ENCODE results near the gene FAM107B.

Gene FAM107B

GRCh38 chr10:14533295-14533694 lies 241.4 kb downstream of the FAM107B start:
- TF ChIP-seq CTCF (IDR thresholded peaks at IDR 0.05; ENCODE audit: low read length, missing control alignments) = no peak
- H3K4me3 ChIP-seq (replicated peaks; ENCODE audit: low read depth, low read length) = no peak overlapping the region
- no peak for DNase-seq (ENCODE audit: low read depth)

GRCh38 chr10:14532473-14533251 lies 242.0 kb downstream of the FAM107B start:
- TF ChIP-seq CTCF (IDR thresholded peaks at IDR 0.05; ENCODE audit: low read length, missing control alignments) = no peak
- H3K4me3 ChIP-seq (replicated peaks; ENCODE audit: low read depth, low read length) = no peak overlapping the region
- DNase-seq (ENCODE audit: low read depth) = no peak

GRCh38 chr10:14531974-14532373 lies 242.7 kb downstream of the FAM107B start:
- no peak for DNase-seq (ENCODE audit: low read depth)
- TF ChIP-seq CTCF (IDR thresholded peaks at IDR 0.05; ENCODE audit: low read length, missing control alignments) = no peak
- H3K4me3 ChIP-seq (replicated peaks; ENCODE audit: low read depth, low read length) = no peak overlapping the region

- no peak overlapping the region for H3K4me3 ChIP-seq (replicated peaks; ENCODE audit: low read depth, low read length)
- no peak for DNase-seq (ENCODE audit: low read depth)
- TF ChIP-seq CTCF (IDR thresholded peaks at IDR 0.05; ENCODE audit: low read length, missing control alignments) = no peak
Observed at GRCh38 chr10:14530465-14530864, 244.2 kb downstream of the FAM107B start.

- no peak overlapping the region for H3K4me3 ChIP-seq (replicated peaks; ENCODE audit: low read depth, low read length)
- DNase-seq (ENCODE audit: low read depth) = no peak
- no peak for TF ChIP-seq CTCF (IDR thresholded peaks at IDR 0.05; ENCODE audit: low read length, missing control alignments)
Observed at GRCh38 chr10:14529351-14529750, 245.3 kb downstream of the FAM107B start.

GRCh38 chr10:14528450-14528849 lies 246.2 kb downstream of the FAM107B start:
- DNase-seq (ENCODE audit: low read depth) = no peak
- no peak for TF ChIP-seq CTCF (IDR thresholded peaks at IDR 0.05; ENCODE audit: low read length, missing control alignments)
- H3K4me3 ChIP-seq (replicated peaks; ENCODE audit: low read depth, low read length) = no peak overlapping the region

- no peak for TF ChIP-seq CTCF (IDR thresholded peaks at IDR 0.05; ENCODE audit: low read length, missing control alignments)
- no peak overlapping the region for H3K4me3 ChIP-seq (replicated peaks; ENCODE audit: low read depth, low read length)
- DNase-seq (ENCODE audit: low read depth) = no peak
Observed at GRCh38 chr10:14527915-14528314, 246.8 kb downstream of the FAM107B start.

All from fibroblast of pulmonary artery (primary cell).